NCI-H2081 treated with DMSO at 0.1 percent for 48 hours (cell line): Measurements from ENCODE around the gene LYSMD3.

Experiments
- DNase-seq: peaks from one replicate; lab custom pipeline; 2025; lab: John Stamatoyannopoulos, UW

LYSMD3 gene

GRCh38 chr5:90479611-90480385 lies 49.6 kb downstream of the LYSMD3 start:
- no peak for DNase-seq

- DNase-seq, result no peak
Observed at GRCh38 chr5:90477621-90478215, 51.7 kb downstream of the LYSMD3 start.

- DNase-seq, result no peak
Observed at GRCh38 chr5:90477073-90477472, 52.3 kb downstream of the LYSMD3 start.

- no peak for DNase-seq
Observed at GRCh38 chr5:90476391-90476790, 53.0 kb downstream of the LYSMD3 start.

GRCh38 chr5:90475436-90475980 lies 53.9 kb downstream of the LYSMD3 start:
- no peak for DNase-seq

GRCh38 chr5:90474235-90475107 lies 54.9 kb downstream of the LYSMD3 start, which contains the start of the genes MBLAC2 and POLR3G:
Gene MBLAC2, minus strand, starts transcription at chr5:90474771. Its CDS starts 479 bp downstream, at chr5:90474292.
Gene POLR3G, plus strand, starts transcription at chr5:90474864. Its CDS starts 10,704 bp downstream, at chr5:90485568.
- peak; percentile 42 for DNase-seq

GRCh38 chr5:90473396-90474234 lies 55.8 kb downstream of the LYSMD3 start:
- no peak for DNase-seq

GRCh38 chr5:90472783-90473395 lies 56.5 kb downstream of the LYSMD3 start:
- no peak for DNase-seq
